GM13976 (cell line): ENCODE measurements around the gene EIF2S2.

ENCODE experiments used
- DNase-seq: peaks from one replicate; pipeline ENCODE4 v3.0.0; 2012; ENCODE audit warnings: low spot score
- CTCF ChIP-seq: IDR thresholded peaks from 2 replicates; pipeline ENCODE4 v1.5.1; 2012; ENCODE audit warnings: borderline replicate concordance, mild to moderate bottlenecking; ENCODE audit not compliant: insufficient read depth; ENCODE audit errors: extremely low read depth, missing control alignments, control extremely low read depth
- in situ Hi-C: fragments of 300-500 bp; cut with MboI; formaldehyde crosslinking; loops from one replicate; pipeline ENCODE4 v1.12.0; 2022; ENCODE audit warnings: low sequenced_read_pairs, mixed read lengths, inconsistent platforms; ENCODE audit not compliant: unreplicated experiment

EIF2S2 gene

GRCh38 chr20:34112600-34113101 is 608 bp upstream of the EIF2S2 start:
- in situ Hi-C loops: no loop called here
- no peak for TF ChIP-seq CTCF
- DNase-seq: peak; percentile 45

GRCh38 chr20:34110745-34111641 is 1.1 kb downstream of the EIF2S2 start:
- in situ Hi-C loops: no loop called here
- TF ChIP-seq CTCF: no peak

GRCh38 chr20:34110025-34110744 is 1.9 kb downstream of the EIF2S2 start:
- TF ChIP-seq CTCF: no peak
- in situ Hi-C loops: no loop called here
- no peak for DNase-seq

More at GRCh38 chr20:34110745-34111641, 1.1 kb downstream of the EIF2S2 start:
- peak; percentile 47 for DNase-seq

- TF ChIP-seq CTCF: no peak
- in situ Hi-C loops: no loop called here
- DNase-seq: no peak
Observed at GRCh38 chr20:34109442-34109841, 2.6 kb downstream of the EIF2S2 start.

- in situ Hi-C loops: no loop called here
- DNase-seq: no peak
- TF ChIP-seq CTCF: no peak
Observed at GRCh38 chr20:34108616-34109174, 3.3 kb downstream of the EIF2S2 start.

- TF ChIP-seq CTCF: no peak
- in situ Hi-C loops: no loop called here
- no peak for DNase-seq
Observed at GRCh38 chr20:34105978-34106675, 5.9 kb downstream of the EIF2S2 start.
